H1 (cell line): ENCODE data around the gene TNS3. TPM values are rescaled to one million over a fixed set of nuclear protein-coding genes. Genes with fewer than 3 reads are reported as not detected.

ENCODE experiments used
- JUN ChIP-seq: IDR thresholded peaks from 2 replicates; pipeline ENCODE4 v1.6.1; 2011; ENCODE audit warnings: low read depth, mild to moderate bottlenecking, improper control_type of control experiment, low read length
- MAFK ChIP-seq: IDR thresholded peaks from 2 replicates; pipeline ENCODE4 v1.6.1; 2012; ENCODE audit warnings: low read depth, mild to moderate bottlenecking, improper control_type of control experiment, low read length
- RNF2 ChIP-seq: fragments of 200-900, 300-1000 bp; sonication (generic); IDR thresholded peaks from 2 replicates; pipeline ENCODE4 v1.7.1; 2016; ENCODE audit warnings: borderline replicate concordance, low read depth, mild to moderate bottlenecking, antibody characterized with exemption, low read length; ENCODE audit not compliant: poor library complexity, severe bottlenecking; ENCODE audit errors: missing control alignments
- RXRA ChIP-seq: IDR thresholded peaks from 2 replicates; pipeline ENCODE4 v1.6.1; 2011; ENCODE audit warnings: low read depth, mild to moderate bottlenecking, low read length, moderate library complexity; ENCODE audit not compliant: insufficient read depth
- SIN3A ChIP-seq, 2 experiments: IDR thresholded peaks in 1 of 2; conservative IDR thresholded peaks in 1 of 2; 2 replicates each; pipeline ENCODE4 v1.6.1; 2011 to 2012; ENCODE audit warnings: low read length in 2 of 2, improper control_type of control experiment in 1 of 2, low read depth in 1 of 2, mild to moderate bottlenecking in 1 of 2
- TEAD4 ChIP-seq: IDR thresholded peaks from 2 replicates; pipeline ENCODE4 v1.6.1; 2012; ENCODE audit warnings: low read depth, low read length, inconsistent platforms, mixed read lengths
- polyA plus RNA-seq, 7 experiments: library from polyadenylated mRNA; depleted of rRNA in 3 of 7; stranded (reverse) in 5 of 7; unstranded in 2 of 7; fragments of >200 nt in 5 of 7; fragments of 200-250 nt in 2 of 7; gene quantifications; 1 replicate in 5 of 7; 2 replicates in 1 of 7; 4 replicates in 1 of 7; pipeline versions ENCODE4 v1.2.1 to v1.2.3, GENCODE V29; 2011 to 2013; ENCODE audit warnings: missing spikeins in 2 of 7, mixed read lengths in 2 of 7
- total RNA-seq: library from RNA; stranded (reverse); fragmentation: NEBNext Ultra II Directional; extraction: Animal tissue kit (Norgen Biotek cat#: 25700); gene quantifications from 2 replicates; pipeline ENCODE4 v1.2.1, GENCODE V29; 2021
- TF ChIP-seq, protein P1 (sequence below), 3 experiments: IDR thresholded peaks; 1 replicate in 2 of 3; 2 replicates in 1 of 3; pipeline versions ENCODE4 v1.5.1 to v1.6.1; 2011; ENCODE audit warnings: low read length in 3 of 3, mild to moderate bottlenecking in 3 of 3, inconsistent platforms in 2 of 3, low read depth in 1 of 3, moderate library complexity in 1 of 3; ENCODE audit not compliant: insufficient read depth in 1 of 3; ENCODE audit errors: control extremely low read depth in 1 of 3
- TF ChIP-seq, protein P2 (sequence below): fragments of 300-600 bp; sonication (generic); IDR thresholded peaks from 2 replicates; pipeline ENCODE4 v1.7.1; 2012; ENCODE audit warnings: low read length, moderate library complexity, mild to moderate bottlenecking, inconsistent platforms; ENCODE audit not compliant: insufficient replicate concordance

TNS3 gene
- total and polyA plus RNA-seq, 2 of the 8 experiments (the other 6 are each of a cell fraction or from before 2014, with no cell fraction given): 11.9 to 24.2 TPM

DNA sequence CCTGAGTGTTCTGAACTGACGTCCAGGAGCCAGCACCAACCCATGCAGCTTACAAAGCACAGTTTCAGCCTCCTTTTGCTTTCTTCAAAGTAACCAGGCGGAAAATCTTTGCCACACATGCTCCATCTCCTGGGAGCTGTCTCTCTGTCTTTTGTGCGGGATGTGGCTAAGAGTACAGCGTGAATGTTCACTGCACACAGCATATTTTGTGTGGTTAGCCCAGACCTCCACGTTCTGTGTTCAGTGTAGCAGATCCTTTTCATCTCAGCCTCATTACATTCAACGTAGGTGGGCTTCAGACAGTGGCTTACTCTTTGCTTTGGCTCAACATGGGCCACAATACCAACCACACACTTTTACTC lies 200.8 kb downstream of the TNS3 start (continued):
- TF ChIP-seq, protein P1, sequence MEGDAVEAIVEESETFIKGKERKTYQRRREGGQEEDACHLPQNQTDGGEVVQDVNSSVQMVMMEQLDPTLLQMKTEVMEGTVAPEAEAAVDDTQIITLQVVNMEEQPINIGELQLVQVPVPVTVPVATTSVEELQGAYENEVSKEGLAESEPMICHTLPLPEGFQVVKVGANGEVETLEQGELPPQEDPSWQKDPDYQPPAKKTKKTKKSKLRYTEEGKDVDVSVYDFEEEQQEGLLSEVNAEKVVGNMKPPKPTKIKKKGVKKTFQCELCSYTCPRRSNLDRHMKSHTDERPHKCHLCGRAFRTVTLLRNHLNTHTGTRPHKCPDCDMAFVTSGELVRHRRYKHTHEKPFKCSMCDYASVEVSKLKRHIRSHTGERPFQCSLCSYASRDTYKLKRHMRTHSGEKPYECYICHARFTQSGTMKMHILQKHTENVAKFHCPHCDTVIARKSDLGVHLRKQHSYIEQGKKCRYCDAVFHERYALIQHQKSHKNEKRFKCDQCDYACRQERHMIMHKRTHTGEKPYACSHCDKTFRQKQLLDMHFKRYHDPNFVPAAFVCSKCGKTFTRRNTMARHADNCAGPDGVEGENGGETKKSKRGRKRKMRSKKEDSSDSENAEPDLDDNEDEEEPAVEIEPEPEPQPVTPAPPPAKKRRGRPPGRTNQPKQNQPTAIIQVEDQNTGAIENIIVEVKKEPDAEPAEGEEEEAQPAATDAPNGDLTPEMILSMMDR (IDR thresholded peaks at IDR 0.05; ENCODE audit: control extremely low read depth in 1 of 3, insufficient read depth in 1 of 3, low read depth in 1 of 3, low read length in 3 of 3): no peak
- TF ChIP-seq JUN (no peak), SIN3A (conservative IDR thresholded peaks at IDR 0.05 in 1 of 2, IDR thresholded peaks at IDR 0.05 in 1 of 2; ENCODE audit: low read depth in 1 of 2, low read length in 2 of 2) (no peak), MAFK (no peak), RNF2 (no peak), RXRA (no peak), TEAD4 (no peak)
- TF ChIP-seq, protein P2, sequence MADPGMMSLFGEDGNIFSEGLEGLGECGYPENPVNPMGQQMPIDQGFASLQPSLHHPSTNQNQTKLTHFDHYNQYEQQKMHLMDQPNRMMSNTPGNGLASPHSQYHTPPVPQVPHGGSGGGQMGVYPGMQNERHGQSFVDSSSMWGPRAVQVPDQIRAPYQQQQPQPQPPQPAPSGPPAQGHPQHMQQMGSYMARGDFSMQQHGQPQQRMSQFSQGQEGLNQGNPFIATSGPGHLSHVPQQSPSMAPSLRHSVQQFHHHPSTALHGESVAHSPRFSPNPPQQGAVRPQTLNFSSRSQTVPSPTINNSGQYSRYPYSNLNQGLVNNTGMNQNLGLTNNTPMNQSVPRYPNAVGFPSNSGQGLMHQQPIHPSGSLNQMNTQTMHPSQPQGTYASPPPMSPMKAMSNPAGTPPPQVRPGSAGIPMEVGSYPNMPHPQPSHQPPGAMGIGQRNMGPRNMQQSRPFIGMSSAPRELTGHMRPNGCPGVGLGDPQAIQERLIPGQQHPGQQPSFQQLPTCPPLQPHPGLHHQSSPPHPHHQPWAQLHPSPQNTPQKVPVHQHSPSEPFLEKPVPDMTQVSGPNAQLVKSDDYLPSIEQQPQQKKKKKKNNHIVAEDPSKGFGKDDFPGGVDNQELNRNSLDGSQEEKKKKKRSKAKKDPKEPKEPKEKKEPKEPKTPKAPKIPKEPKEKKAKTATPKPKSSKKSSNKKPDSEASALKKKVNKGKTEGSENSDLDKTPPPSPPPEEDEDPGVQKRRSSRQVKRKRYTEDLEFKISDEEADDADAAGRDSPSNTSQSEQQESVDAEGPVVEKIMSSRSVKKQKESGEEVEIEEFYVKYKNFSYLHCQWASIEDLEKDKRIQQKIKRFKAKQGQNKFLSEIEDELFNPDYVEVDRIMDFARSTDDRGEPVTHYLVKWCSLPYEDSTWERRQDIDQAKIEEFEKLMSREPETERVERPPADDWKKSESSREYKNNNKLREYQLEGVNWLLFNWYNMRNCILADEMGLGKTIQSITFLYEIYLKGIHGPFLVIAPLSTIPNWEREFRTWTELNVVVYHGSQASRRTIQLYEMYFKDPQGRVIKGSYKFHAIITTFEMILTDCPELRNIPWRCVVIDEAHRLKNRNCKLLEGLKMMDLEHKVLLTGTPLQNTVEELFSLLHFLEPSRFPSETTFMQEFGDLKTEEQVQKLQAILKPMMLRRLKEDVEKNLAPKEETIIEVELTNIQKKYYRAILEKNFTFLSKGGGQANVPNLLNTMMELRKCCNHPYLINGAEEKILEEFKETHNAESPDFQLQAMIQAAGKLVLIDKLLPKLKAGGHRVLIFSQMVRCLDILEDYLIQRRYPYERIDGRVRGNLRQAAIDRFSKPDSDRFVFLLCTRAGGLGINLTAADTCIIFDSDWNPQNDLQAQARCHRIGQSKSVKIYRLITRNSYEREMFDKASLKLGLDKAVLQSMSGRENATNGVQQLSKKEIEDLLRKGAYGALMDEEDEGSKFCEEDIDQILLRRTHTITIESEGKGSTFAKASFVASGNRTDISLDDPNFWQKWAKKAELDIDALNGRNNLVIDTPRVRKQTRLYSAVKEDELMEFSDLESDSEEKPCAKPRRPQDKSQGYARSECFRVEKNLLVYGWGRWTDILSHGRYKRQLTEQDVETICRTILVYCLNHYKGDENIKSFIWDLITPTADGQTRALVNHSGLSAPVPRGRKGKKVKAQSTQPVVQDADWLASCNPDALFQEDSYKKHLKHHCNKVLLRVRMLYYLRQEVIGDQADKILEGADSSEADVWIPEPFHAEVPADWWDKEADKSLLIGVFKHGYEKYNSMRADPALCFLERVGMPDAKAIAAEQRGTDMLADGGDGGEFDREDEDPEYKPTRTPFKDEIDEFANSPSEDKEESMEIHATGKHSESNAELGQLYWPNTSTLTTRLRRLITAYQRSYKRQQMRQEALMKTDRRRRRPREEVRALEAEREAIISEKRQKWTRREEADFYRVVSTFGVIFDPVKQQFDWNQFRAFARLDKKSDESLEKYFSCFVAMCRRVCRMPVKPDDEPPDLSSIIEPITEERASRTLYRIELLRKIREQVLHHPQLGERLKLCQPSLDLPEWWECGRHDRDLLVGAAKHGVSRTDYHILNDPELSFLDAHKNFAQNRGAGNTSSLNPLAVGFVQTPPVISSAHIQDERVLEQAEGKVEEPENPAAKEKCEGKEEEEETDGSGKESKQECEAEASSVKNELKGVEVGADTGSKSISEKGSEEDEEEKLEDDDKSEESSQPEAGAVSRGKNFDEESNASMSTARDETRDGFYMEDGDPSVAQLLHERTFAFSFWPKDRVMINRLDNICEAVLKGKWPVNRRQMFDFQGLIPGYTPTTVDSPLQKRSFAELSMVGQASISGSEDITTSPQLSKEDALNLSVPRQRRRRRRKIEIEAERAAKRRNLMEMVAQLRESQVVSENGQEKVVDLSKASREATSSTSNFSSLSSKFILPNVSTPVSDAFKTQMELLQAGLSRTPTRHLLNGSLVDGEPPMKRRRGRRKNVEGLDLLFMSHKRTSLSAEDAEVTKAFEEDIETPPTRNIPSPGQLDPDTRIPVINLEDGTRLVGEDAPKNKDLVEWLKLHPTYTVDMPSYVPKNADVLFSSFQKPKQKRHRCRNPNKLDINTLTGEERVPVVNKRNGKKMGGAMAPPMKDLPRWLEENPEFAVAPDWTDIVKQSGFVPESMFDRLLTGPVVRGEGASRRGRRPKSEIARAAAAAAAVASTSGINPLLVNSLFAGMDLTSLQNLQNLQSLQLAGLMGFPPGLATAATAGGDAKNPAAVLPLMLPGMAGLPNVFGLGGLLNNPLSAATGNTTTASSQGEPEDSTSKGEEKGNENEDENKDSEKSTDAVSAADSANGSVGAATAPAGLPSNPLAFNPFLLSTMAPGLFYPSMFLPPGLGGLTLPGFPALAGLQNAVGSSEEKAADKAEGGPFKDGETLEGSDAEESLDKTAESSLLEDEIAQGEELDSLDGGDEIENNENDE: no peak
